ENCODE data around the gene MTX1. TPM values are rescaled to one million over a fixed set of nuclear protein-coding genes. Genes with fewer than 3 reads are reported as not detected.

The MTX1 gene
- total RNA-seq, 1 donor from 2014 or later, result 38.8 TPM

- TF ChIP-seq CTCF (IDR thresholded peaks at IDR 0.05; ENCODE audit: unreplicated experiment), result no peak
- peak overlapping the region; percentile 96 for H3K27ac Mint-ChIP-seq (ENCODE audit: unreplicated experiment)
- DNase-seq (ENCODE audit: low spot score), result no peak
Measured at GRCh38 chr1:155256058-155256852, 47.8 kb downstream of the MTX1 start.

DNA sequence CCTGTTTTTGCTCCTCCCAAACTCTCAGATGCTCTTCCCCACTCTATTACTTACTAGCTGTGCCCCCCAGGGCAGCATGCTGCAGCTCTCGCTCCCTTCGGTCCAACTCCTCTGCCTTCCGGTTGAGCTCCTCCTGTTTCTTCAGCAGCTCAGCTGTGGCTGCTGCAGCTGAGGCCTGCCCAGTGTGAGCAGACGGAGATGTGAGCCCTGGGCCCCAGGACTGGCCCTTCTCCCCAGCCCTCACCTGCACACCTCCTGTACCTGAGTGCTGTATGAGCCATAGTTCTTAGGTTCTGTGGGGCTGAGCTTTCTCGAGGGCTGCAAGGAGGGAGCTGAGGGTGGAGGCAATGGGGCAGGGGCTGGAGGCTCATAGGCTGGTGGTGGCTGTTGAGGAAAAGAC, 51.8 kb downstream of the MTX1 start:
- Mint-ChIP-seq H3K36me3 (ENCODE audit: low read depth, unreplicated experiment) (peaks cover 53% of the 10 kb centered on the region), H3K27ac (ENCODE audit: unreplicated experiment) (no peak overlapping the region)

More at GRCh38 chr1:155256058-155256852, 47.8 kb downstream of the MTX1 start:
- Mint-ChIP-seq H3K4me1 (ENCODE audit: unreplicated experiment) (peaks cover 33% of the 10 kb centered on the region), H3K36me3 (ENCODE audit: low read depth, unreplicated experiment) (peaks cover 28% of the 10 kb centered on the region), H3K4me3 (ENCODE audit: unreplicated experiment) (peak overlapping the region; percentile 97), H3K9me3 (ENCODE audit: unreplicated experiment) (no peaks in the 10 kb centered on the region), H3K27me3 (ENCODE audit: unreplicated experiment) (peaks cover 13% of the 10 kb centered on the region)

DNA sequence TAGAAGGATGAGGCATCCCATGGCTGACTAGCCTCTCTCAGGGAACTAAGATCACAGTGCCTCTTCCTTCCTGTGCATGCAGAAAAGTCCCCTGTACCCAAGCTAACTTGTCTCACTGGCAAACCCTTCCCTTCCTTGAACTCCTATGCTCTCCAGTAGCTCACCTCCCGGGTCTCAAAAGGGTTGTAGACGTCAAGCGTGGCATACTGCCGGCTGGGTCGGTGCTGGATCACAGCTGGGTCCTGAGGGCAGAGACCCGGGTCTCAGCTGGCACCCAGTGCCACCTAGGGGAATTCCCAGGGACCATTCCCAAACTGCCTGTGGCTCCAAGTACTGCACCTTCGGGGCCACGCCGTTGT, 53.0 kb downstream of the MTX1 start:
- H3K36me3 Mint-ChIP-seq (ENCODE audit: low read depth, unreplicated experiment), result peaks cover 56% of the 10 kb centered on the region
- H3K27ac Mint-ChIP-seq (ENCODE audit: unreplicated experiment), result peak overlapping the region; percentile 80

More for the DNA sequence above, 51.8 kb downstream of the MTX1 start:
- no peak for DNase-seq (ENCODE audit: low spot score)
- TF ChIP-seq CTCF (IDR thresholded peaks at IDR 0.05; ENCODE audit: unreplicated experiment), result no peak
- Mint-ChIP-seq H3K4me3 (ENCODE audit: unreplicated experiment) (peak overlapping the region; percentile 44), H3K9me3 (ENCODE audit: unreplicated experiment) (no peaks in the 10 kb centered on the region), H3K27me3 (ENCODE audit: unreplicated experiment) (peaks cover 11% of the 10 kb centered on the region), H3K4me1 (ENCODE audit: unreplicated experiment) (peaks cover 30% of the 10 kb centered on the region)

GRCh38 chr1:155261852-155262673, 53.6 kb downstream of the MTX1 start, which contains the start of gene SCAMP3:
Gene SCAMP3 (minus strand): TSS chr1:155262360. CDS start chr1:155262151, 209 bp downstream.
- peaks cover 17% of the 10 kb centered on the region for H3K4me1 Mint-ChIP-seq (ENCODE audit: unreplicated experiment)
- no peaks in the 10 kb centered on the region for H3K9me3 Mint-ChIP-seq (ENCODE audit: unreplicated experiment)
- H3K36me3 Mint-ChIP-seq (ENCODE audit: low read depth, unreplicated experiment), result peaks cover 56% of the 10 kb centered on the region
- peak within 1 kb of the TSS; percentile 80 for H3K27ac Mint-ChIP-seq (ENCODE audit: unreplicated experiment)
- peaks cover 9% of the 10 kb centered on the region for H3K27me3 Mint-ChIP-seq (ENCODE audit: unreplicated experiment)
- no peak for TF ChIP-seq CTCF (IDR thresholded peaks at IDR 0.05; ENCODE audit: unreplicated experiment)
- peak; percentile 85 for DNase-seq (ENCODE audit: low spot score)
- peak within 1 kb of the TSS; percentile 95 for H3K4me3 Mint-ChIP-seq (ENCODE audit: unreplicated experiment)

More for the DNA sequence above, 53.0 kb downstream of the MTX1 start:
- no peaks in the 10 kb centered on the region for H3K9me3 Mint-ChIP-seq (ENCODE audit: unreplicated experiment)
- H3K4me1 Mint-ChIP-seq (ENCODE audit: unreplicated experiment), result peaks cover 23% of the 10 kb centered on the region
- H3K4me3 Mint-ChIP-seq (ENCODE audit: unreplicated experiment), result peak overlapping the region; percentile 95
- peaks cover 11% of the 10 kb centered on the region for H3K27me3 Mint-ChIP-seq (ENCODE audit: unreplicated experiment)
- no peak for DNase-seq (ENCODE audit: low spot score)
- peak; percentile 20 for TF ChIP-seq CTCF (IDR thresholded peaks at IDR 0.05; ENCODE audit: unreplicated experiment)
